ENCODE data around the gene CLCNKB. TPM values are rescaled to one million over a fixed set of nuclear protein-coding genes. Genes with fewer than 3 reads are reported as not detected.

Gene CLCNKB
- total RNA-seq, 1 donor from 2014 or later = 1.6 TPM

DNA sequence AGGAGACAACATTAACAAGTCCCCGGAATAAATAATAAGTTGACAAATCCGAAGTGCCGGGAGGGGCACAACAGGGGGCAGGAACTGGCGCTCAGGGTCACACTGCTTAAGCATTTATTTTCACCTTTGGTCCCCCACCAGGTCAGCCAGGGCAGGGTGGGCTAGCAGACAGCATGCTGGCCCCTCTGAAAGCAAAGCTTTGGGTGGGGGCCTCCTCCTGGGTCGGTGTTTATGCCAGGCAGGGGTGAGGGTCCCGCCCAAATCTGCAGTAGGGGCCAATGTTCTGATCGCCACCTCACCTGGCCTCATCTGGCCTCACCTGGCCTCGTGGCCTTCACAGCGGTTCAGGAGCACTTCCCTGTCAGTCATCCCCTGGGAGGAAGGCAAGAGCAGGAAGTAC, 38.1 kb downstream of the CLCNKB start:
- no peak for DNase-seq (ENCODE audit: extremely low spot score, unreplicated experiment)
- H3K27me3 Mint-ChIP-seq = no peaks in the 10 kb centered on the region

DNA sequence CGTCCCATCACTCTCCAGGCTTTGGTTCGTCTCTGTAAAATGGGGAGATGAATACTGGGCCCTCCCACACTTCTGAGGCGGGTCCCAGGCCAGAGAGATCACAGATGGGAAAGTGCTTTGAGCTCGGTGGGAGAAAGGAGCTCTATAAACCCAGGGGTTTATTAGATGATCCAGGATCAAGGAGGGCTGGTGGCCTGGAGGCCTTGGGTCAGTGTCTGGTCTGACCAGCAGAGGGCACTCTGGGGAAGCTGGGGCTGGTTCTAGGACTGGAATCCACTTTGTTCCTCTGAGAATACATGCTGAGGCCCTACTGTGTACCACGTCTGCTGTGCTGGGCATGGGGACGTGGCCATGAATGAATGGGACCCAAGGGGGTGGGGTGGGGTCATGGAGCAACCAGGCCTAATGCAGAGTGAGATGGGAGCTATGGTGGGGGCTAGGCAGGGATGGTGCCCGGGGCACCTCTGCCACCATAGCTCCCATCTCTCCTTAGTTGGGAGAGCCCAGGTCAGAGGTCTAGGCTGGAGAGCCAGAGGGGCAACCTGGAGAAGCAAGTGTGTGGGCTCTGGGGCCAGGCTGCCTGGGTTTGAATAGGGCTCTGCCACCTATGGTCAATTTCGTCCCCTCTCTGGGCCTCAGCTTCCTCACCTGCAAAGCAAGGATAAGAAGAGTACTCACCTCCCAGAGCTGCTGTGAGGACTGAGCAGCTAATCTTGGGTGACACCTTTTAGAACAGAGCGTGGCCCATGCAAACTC, 38.9 kb downstream of the CLCNKB start:
- TF ChIP-seq, protein P1, sequence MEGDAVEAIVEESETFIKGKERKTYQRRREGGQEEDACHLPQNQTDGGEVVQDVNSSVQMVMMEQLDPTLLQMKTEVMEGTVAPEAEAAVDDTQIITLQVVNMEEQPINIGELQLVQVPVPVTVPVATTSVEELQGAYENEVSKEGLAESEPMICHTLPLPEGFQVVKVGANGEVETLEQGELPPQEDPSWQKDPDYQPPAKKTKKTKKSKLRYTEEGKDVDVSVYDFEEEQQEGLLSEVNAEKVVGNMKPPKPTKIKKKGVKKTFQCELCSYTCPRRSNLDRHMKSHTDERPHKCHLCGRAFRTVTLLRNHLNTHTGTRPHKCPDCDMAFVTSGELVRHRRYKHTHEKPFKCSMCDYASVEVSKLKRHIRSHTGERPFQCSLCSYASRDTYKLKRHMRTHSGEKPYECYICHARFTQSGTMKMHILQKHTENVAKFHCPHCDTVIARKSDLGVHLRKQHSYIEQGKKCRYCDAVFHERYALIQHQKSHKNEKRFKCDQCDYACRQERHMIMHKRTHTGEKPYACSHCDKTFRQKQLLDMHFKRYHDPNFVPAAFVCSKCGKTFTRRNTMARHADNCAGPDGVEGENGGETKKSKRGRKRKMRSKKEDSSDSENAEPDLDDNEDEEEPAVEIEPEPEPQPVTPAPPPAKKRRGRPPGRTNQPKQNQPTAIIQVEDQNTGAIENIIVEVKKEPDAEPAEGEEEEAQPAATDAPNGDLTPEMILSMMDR (conservative IDR thresholded peaks at IDR 0.05) = peak; percentile 89
- H3K36me3 Mint-ChIP-seq = no peaks in the 10 kb centered on the region
- H3K27ac Mint-ChIP-seq = peak overlapping the region; percentile 2
- H3K27me3 Mint-ChIP-seq = no peaks in the 10 kb centered on the region
- no peak for DNase-seq (ENCODE audit: extremely low spot score, unreplicated experiment)
- H3K9me3 Mint-ChIP-seq = no peaks in the 10 kb centered on the region
- H3K4me3 Mint-ChIP-seq = no peak overlapping the region
- H3K4me1 Mint-ChIP-seq (ENCODE audit: unreplicated experiment) = peaks cover 20% of the 10 kb centered on the region

More for the DNA sequence above, 38.1 kb downstream of the CLCNKB start:
- H3K4me1 Mint-ChIP-seq (ENCODE audit: unreplicated experiment) = peaks cover 25% of the 10 kb centered on the region
- no peak overlapping the region for H3K4me3 Mint-ChIP-seq
- no peaks in the 10 kb centered on the region for H3K9me3 Mint-ChIP-seq
- H3K27ac Mint-ChIP-seq = no peak overlapping the region
- H3K36me3 Mint-ChIP-seq = no peaks in the 10 kb centered on the region
- TF ChIP-seq, protein P1 (conservative IDR thresholded peaks at IDR 0.05) = no peak

- TF ChIP-seq, protein P1 (conservative IDR thresholded peaks at IDR 0.05) = no peak
- H3K9me3 Mint-ChIP-seq = no peaks in the 10 kb centered on the region
- no peaks in the 10 kb centered on the region for H3K27me3 Mint-ChIP-seq
- no peaks in the 10 kb centered on the region for H3K36me3 Mint-ChIP-seq
- no peak for DNase-seq (ENCODE audit: extremely low spot score, unreplicated experiment)
- peaks cover 19% of the 10 kb centered on the region for H3K4me1 Mint-ChIP-seq (ENCODE audit: unreplicated experiment)
- H3K27ac Mint-ChIP-seq = no peak overlapping the region
- no peak overlapping the region for H3K4me3 Mint-ChIP-seq
Measured at GRCh38 chr1:16083486-16083885, 39.9 kb downstream of the CLCNKB start.

- no peaks in the 10 kb centered on the region for H3K36me3 Mint-ChIP-seq
- no peaks in the 10 kb centered on the region for H3K9me3 Mint-ChIP-seq
- TF ChIP-seq, protein P1 (conservative IDR thresholded peaks at IDR 0.05) = no peak
- no peak overlapping the region for H3K4me3 Mint-ChIP-seq
- H3K27ac Mint-ChIP-seq = no peak overlapping the region
- DNase-seq (ENCODE audit: extremely low spot score, unreplicated experiment) = no peak
- H3K27me3 Mint-ChIP-seq = no peaks in the 10 kb centered on the region
- H3K4me1 Mint-ChIP-seq (ENCODE audit: unreplicated experiment) = peaks cover 16% of the 10 kb centered on the region
Measured at GRCh38 chr1:16085522-16085921, 41.9 kb downstream of the CLCNKB start.

GRCh38 chr1:16087733-16088132, 44.2 kb downstream of the CLCNKB start:
- Mint-ChIP-seq H3K27ac (no peak overlapping the region), H3K36me3 (no peaks in the 10 kb centered on the region), H3K4me1 (ENCODE audit: unreplicated experiment) (peaks cover 14% of the 10 kb centered on the region), H3K9me3 (no peaks in the 10 kb centered on the region), H3K4me3 (no peak overlapping the region), H3K27me3 (no peaks in the 10 kb centered on the region)
- DNase-seq (ENCODE audit: extremely low spot score, unreplicated experiment) = no peak
- TF ChIP-seq, protein P1 (conservative IDR thresholded peaks at IDR 0.05) = no peak
